HCT116 (cell line): Measurements from ENCODE around the gene RBM14. TPM values are rescaled to one million over a fixed set of nuclear protein-coding genes. Genes with fewer than 3 reads are reported as not detected.

ENCODE experiments used
- ATAC-seq: fragments of 200-7000 bp; cut with Tn5 transposase; 2 replicates; pipeline ENCODE4 v1.9.1; 2020; ENCODE audit warnings: mild to moderate bottlenecking, moderate library complexity
- BruUV-seq: library from RNA; stranded (reverse); fragments of 400-500 nt; replicated peaks from 2 replicates; lab custom pipeline; 2021; lab: Mats Ljungman, UMichigan
- CTCF ChIA-PET: fragments of 300-600 bp; sonication (Branson Sonifier 250); formaldehyde crosslinking; loops from one replicate; lab custom pipeline; 2021; ENCODE audit warnings: antibody characterized with exemption; lab: Charles Lee
- POLR2A ChIA-PET: fragments of 300-600, 350-600 bp; sonication (Branson Sonifier 250); formaldehyde crosslinking; loops from one replicate; lab custom pipeline; 2021; ENCODE audit warnings: antibody characterized with exemption; lab: Charles Lee
- RAD21 ChIA-PET, 2 experiments: fragments of 300-600 bp; sonication (Branson Sonifier 250); formaldehyde crosslinking; loops; one replicate each; lab custom pipeline; 2023; ENCODE audit warnings: low total read pairs in 2 of 2; ENCODE audit not compliant: uncharacterized antibody in 2 of 2, unreplicated experiment in 2 of 2, low non-redundant PET in 1 of 2; lab: Charles Lee
- DNase-seq: peaks from one replicate; pipeline ENCODE4 v3.0.0-alpha.2; 2010; ENCODE audit warnings: low read depth, low spot score
- H2AFZ ChIP-seq: fragments of 200-600 bp; shearing (Covaris generic), sonication (generic); 2 replicates; pipeline ENCODE4 v1.6.1; 2017; ENCODE audit warnings: low read depth, mixed run types, mixed read lengths, antibody characterized with exemption, low read length; ENCODE audit not compliant: poor library complexity, severe bottlenecking
- H3K27ac ChIP-seq: 2 replicates; pipeline ENCODE4 v1.5.1; 2012; ENCODE audit warnings: low read depth, low read length
- H3K27me3 ChIP-seq: fragments of 200-600 bp; sonication (generic); 2 replicates; pipeline ENCODE4 v1.6.1; 2016; ENCODE audit warnings: mixed run types, low read length, mixed read lengths; ENCODE audit not compliant: insufficient read depth
- H3K36me3 ChIP-seq, 2 experiments: fragments of 200-500 bp in 1 of 2; fragments of 200-600 bp in 1 of 2; sonication (Bioruptor generic) in 1 of 2; sonication (generic) in 1 of 2; 2 replicates each; pipeline versions ENCODE4 v1.5.1 to v1.6.1; 2014 to 2016; ENCODE audit warnings: low read length in 2 of 2, inconsistent platforms in 1 of 2, mixed read lengths in 1 of 2, mixed run types in 1 of 2; ENCODE audit not compliant: insufficient read depth in 2 of 2, control insufficient read depth in 1 of 2
- H3K4me1 ChIP-seq, 2 experiments: fragments of 200-600 bp in 1 of 2; sonication (generic) in 1 of 2; 2 replicates each; pipeline versions ENCODE4 v1.5.1 to v1.6.1; 2012 to 2017; ENCODE audit warnings: low read length in 2 of 2, inconsistent platforms in 1 of 2, mild to moderate bottlenecking in 1 of 2, mixed read lengths in 1 of 2, mixed run types in 1 of 2, moderate library complexity in 1 of 2; ENCODE audit not compliant: insufficient read depth in 2 of 2, control insufficient read depth in 1 of 2
- H3K4me2 ChIP-seq: fragments of 200-600 bp; sonication (generic); 2 replicates; pipeline ENCODE4 v1.6.1; 2017; ENCODE audit warnings: mixed run types, low read length, mixed read lengths
- H3K4me3 ChIP-seq, 2 experiments: fragments of 200-600 bp in 1 of 2; sonication (generic) in 1 of 2; replicated peaks in 1 of 2; 2 replicates each; pipeline ENCODE4 v1.5.1; 2011 to 2016; ENCODE audit warnings: low read length in 2 of 2, control low read depth in 1 of 2, low read depth in 1 of 2, mild to moderate bottlenecking in 1 of 2, mixed read lengths in 1 of 2, mixed run types in 1 of 2
- H3K79me2 ChIP-seq: fragments of 200-600 bp; sonication (generic); 2 replicates; pipeline ENCODE4 v1.6.1; 2017; ENCODE audit warnings: mild to moderate bottlenecking, mixed run types, low read length, moderate library complexity, mixed read lengths; ENCODE audit not compliant: insufficient read depth
- H3K9ac ChIP-seq: fragments of 200-600 bp; sonication (generic); 2 replicates; pipeline ENCODE4 v1.6.1; 2016; ENCODE audit warnings: low read length, mixed read lengths
- H3K9me2 ChIP-seq: fragments of 200-600 bp; sonication (generic), shearing (Covaris generic); 2 replicates; pipeline ENCODE4 v1.6.1; 2017; ENCODE audit warnings: mixed run types, mild to moderate bottlenecking, moderate library complexity; ENCODE audit not compliant: insufficient read depth
- H3K9me3 ChIP-seq, 2 experiments: fragments of 200-500 bp in 1 of 2; fragments of 200-600 bp in 1 of 2; sonication (Bioruptor generic) in 1 of 2; sonication (generic) in 1 of 2; 2 replicates each; pipeline ENCODE4 v1.6.1; 2014 to 2017; ENCODE audit warnings: low read length in 2 of 2, mixed read lengths in 2 of 2, inconsistent platforms in 1 of 2, low read depth in 1 of 2, mild to moderate bottlenecking in 1 of 2, mixed run types in 1 of 2, moderate library complexity in 1 of 2; ENCODE audit not compliant: control insufficient read depth in 1 of 2, insufficient read depth in 1 of 2
- H4K20me1 ChIP-seq: fragments of 200-600 bp; sonication (generic), shearing (Covaris generic); 2 replicates; pipeline ENCODE4 v1.6.1; 2017; ENCODE audit warnings: mixed run types, mild to moderate bottlenecking, moderate library complexity; ENCODE audit not compliant: insufficient read depth
- EGR1 ChIP-seq: IDR thresholded peaks from 2 replicates; pipeline ENCODE4 v1.6.1; 2012; ENCODE audit warnings: low read depth
- ELF1 ChIP-seq: IDR thresholded peaks from 2 replicates; pipeline ENCODE4 v1.6.1; 2012; ENCODE audit warnings: low read depth, borderline replicate concordance
- FOSL1 ChIP-seq: IDR thresholded peaks from 2 replicates; pipeline ENCODE4 v1.6.1; 2012; ENCODE audit warnings: low read depth
- SIN3A ChIP-seq: IDR thresholded peaks from 2 replicates; pipeline ENCODE4 v1.6.1; 2012; ENCODE audit warnings: low read depth
- TCF7L2 ChIP-seq: IDR thresholded peaks from 2 replicates; pipeline ENCODE4 v1.7.0; 2011; ENCODE audit warnings: borderline replicate concordance, inconsistent platforms; ENCODE audit not compliant: insufficient read depth, insufficient read length; ENCODE audit errors: extremely low read depth
- intact Hi-C: fragments of 100-400 bp; cut with micrococcal nuclease; formaldehyde crosslinking; loops from 2 replicates; pipeline ENCODE4 v1.10.0; 2022
- total RNA-seq: library from RNA; stranded (reverse); gene quantifications from one replicate; pipeline ENCODE4 v1.2.1, GENCODE V29; 2021; ENCODE audit not compliant: unreplicated experiment
- TF ChIP-seq, protein P1 (sequence below): IDR thresholded peaks from 2 replicates; pipeline ENCODE4 v1.6.1; 2011; ENCODE audit warnings: mild to moderate bottlenecking, low read length, moderate library complexity; ENCODE audit not compliant: insufficient replicate concordance; ENCODE audit errors: extremely low read depth

The RBM14 gene
- total RNA-seq, 1 experiment from 2014 or later, result 95.3 TPM

- H3K36me3 ChIP-seq, result peaks cover 30 to 52% of the 10 kb centered on the region in 2 experiments
- CTCF ChIA-PET, result no interaction called here
- no TSS peak for BruUV-seq
- no peaks in the 10 kb centered on the region for H3K27me3 ChIP-seq
- DNase-seq, result no peak
- H3K27ac ChIP-seq, result no peak overlapping the region
- no peak overlapping the region for H3K9ac ChIP-seq
- intact Hi-C loops, result no loop called here
- POLR2A ChIA-PET, result interaction anchor here (0.6 to 1.4 kb wide), 3 partner anchors 19 to 21 kb away, joined by 3 to 5 read pairs (median 3); partner anchors contain the start of gene RBM4
- peaks cover 2 to 33% of the 10 kb centered on the region in 2 experiments; a peak in 3 of 4 replicates for H3K4me1 ChIP-seq
- H3K9me2 ChIP-seq, result no peaks in the 10 kb centered on the region
- RAD21 ChIA-PET, result no interaction called here
- TF ChIP-seq EGR1, result no peak
- peaks cover 65% of the 10 kb centered on the region for H4K20me1 ChIP-seq
- H3K9me3 ChIP-seq, result no peaks in the 10 kb centered on the region
- H3K79me2 ChIP-seq, result peaks cover 85% of the 10 kb centered on the region
- ATAC-seq, result no peak
- peak overlapping the region; percentile 93 for H3K4me2 ChIP-seq
- H3K4me3 ChIP-seq, result no peak overlapping the region
- H2AFZ ChIP-seq, result no peak overlapping the region
Observed at GRCh38 chr11:66619080-66619554, 2.7 kb downstream of the RBM14 start.

- H4K20me1 ChIP-seq, result peaks cover 55% of the 10 kb centered on the region; the same call in 1 of the 2 replicates
- POLR2A ChIA-PET, result interaction anchor here (1.0 to 2.7 kb wide), 3 partner anchors 8 to 14 kb away, joined by 3 to 9 read pairs (median 6); partner anchors contain the start of genes RBM14 and RBM4
- no peak for ATAC-seq
Observed at GRCh38 chr11:66624450-66624849, 8.0 kb downstream of the RBM14 start.

More at GRCh38 chr11:66624450-66624849, 8.0 kb downstream of the RBM14 start:
- Histone ChIP-seq H3K27ac (no peak overlapping the region), H3K36me3 (peaks cover 76 to 81% of the 10 kb centered on the region in 2 experiments), H3K4me2 (no peak overlapping the region), H3K27me3 (no peaks in the 10 kb centered on the region), H3K9me2 (no peaks in the 10 kb centered on the region), H3K9ac (no peak overlapping the region), H3K4me1 (no peaks in the 10 kb centered on the region), H3K4me3 (no peak overlapping the region), H3K9me3 (no peaks in the 10 kb centered on the region), H2AFZ (no peak overlapping the region), H3K79me2 (peaks cover 100% of the 10 kb centered on the region)
- RAD21 ChIA-PET, result no interaction called here
- no peak for DNase-seq
- TF ChIP-seq SIN3A (no peak), FOSL1 (no peak), TCF7L2 (no peak), ELF1 (no peak)
- TF ChIP-seq, protein P1, sequence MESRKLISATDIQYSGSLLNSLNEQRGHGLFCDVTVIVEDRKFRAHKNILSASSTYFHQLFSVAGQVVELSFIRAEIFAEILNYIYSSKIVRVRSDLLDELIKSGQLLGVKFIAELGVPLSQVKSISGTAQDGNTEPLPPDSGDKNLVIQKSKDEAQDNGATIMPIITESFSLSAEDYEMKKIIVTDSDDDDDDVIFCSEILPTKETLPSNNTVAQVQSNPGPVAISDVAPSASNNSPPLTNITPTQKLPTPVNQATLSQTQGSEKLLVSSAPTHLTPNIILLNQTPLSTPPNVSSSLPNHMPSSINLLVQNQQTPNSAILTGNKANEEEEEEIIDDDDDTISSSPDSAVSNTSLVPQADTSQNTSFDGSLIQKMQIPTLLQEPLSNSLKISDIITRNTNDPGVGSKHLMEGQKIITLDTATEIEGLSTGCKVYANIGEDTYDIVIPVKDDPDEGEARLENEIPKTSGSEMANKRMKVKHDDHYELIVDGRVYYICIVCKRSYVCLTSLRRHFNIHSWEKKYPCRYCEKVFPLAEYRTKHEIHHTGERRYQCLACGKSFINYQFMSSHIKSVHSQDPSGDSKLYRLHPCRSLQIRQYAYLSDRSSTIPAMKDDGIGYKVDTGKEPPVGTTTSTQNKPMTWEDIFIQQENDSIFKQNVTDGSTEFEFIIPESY, result no peak
- intact Hi-C loops, result no loop called here
- CTCF ChIA-PET, result no interaction called here
- no TSS peak for BruUV-seq
